ENCODE data around the gene RHBDF1.
A peak's percentile ranks its signal among the peaks of the same experiment; 100 is the strongest.

RHBDF1 gene

DNA sequence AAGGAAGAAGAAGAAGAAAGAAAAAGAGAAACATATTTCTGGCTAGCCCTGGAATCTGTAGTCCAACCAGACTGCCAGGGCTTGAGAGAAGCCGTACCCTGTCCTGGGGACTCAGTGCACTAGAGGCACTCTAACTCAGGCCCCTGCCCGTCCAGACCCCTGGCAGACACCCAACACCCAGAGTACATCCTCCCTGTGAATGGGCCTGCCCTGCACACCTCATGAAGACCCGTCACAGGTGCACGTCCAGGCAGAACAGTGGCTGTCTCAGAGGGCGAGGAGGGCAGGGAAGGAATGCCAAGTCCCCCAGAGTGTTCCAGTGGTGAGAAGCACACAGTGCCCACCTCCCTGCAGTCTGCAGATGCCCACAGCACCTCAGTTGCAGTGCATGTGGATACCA lies 28.6 kb upstream of the RHBDF1 start:
- TF ChIP-seq CTCF (IDR thresholded peaks at IDR 0.05) = no peak
- Histone ChIP-seq H3K36me3 (no peaks in the 10 kb centered on the region), H3K4me3 (ENCODE audit: low read depth in 1 of 2, low read length in 1 of 2) (no peak overlapping the region), H3K9me3 (no peaks in the 10 kb centered on the region), H3K4me1 (ENCODE audit: control insufficient read depth in 1 of 2, insufficient read depth in 1 of 2, low read depth in 1 of 2, low read length in 1 of 2) (no peaks in the 10 kb centered on the region), H3K27ac (no peak overlapping the region), H3K27me3 (no peaks in the 10 kb centered on the region)

- Histone ChIP-seq H3K27ac (no peak overlapping the region), H3K9me3 (no peaks in the 10 kb centered on the region), H3K4me1 (ENCODE audit: control insufficient read depth in 1 of 2, insufficient read depth in 1 of 2, low read depth in 1 of 2, low read length in 1 of 2) (no peaks in the 10 kb centered on the region), H3K36me3 (no peaks in the 10 kb centered on the region), H3K4me3 (ENCODE audit: low read depth in 1 of 2, low read length in 1 of 2) (no peak overlapping the region), H3K27me3 (no peaks in the 10 kb centered on the region)
- TF ChIP-seq CTCF (IDR thresholded peaks at IDR 0.05) = no peak
Measured at GRCh38 chr16:97822-98221, 25.4 kb upstream of the RHBDF1 start.

GRCh38 chr16:96935-97381 lies 24.5 kb upstream of the RHBDF1 start:
- no peak overlapping the region for H3K4me3 ChIP-seq (ENCODE audit: low read depth in 1 of 2, low read length in 1 of 2)
- no peaks in the 10 kb centered on the region for H3K4me1 ChIP-seq (ENCODE audit: control insufficient read depth in 1 of 2, insufficient read depth in 1 of 2, low read depth in 1 of 2, low read length in 1 of 2)
- H3K27ac ChIP-seq = no peak overlapping the region
- no peaks in the 10 kb centered on the region for H3K9me3 ChIP-seq
- peak; percentile 96 for TF ChIP-seq CTCF (IDR thresholded peaks at IDR 0.05)
- no peaks in the 10 kb centered on the region for H3K36me3 ChIP-seq
- H3K27me3 ChIP-seq = no peaks in the 10 kb centered on the region

DNA sequence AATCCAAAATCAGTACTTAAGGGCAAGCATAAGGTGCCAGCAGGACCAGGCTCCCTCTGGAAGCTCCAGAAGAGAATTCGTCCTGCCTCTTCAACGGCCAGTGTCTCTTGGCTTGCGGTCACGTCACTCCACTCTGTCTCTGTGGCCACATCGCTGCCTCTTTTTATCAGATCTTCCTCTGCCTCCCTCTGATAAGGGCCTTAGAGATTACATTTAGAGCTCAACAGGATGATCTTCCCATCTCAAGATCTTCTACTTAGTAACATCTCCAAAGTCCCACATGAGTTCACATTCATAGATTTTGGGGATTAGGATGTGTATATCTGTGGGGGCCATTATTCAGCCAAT lies 22.5 kb upstream of the RHBDF1 start:
- no peaks in the 10 kb centered on the region for H3K9me3 ChIP-seq
- no peaks in the 10 kb centered on the region for H3K4me1 ChIP-seq (ENCODE audit: control insufficient read depth in 1 of 2, insufficient read depth in 1 of 2, low read depth in 1 of 2, low read length in 1 of 2)
- no peak for TF ChIP-seq CTCF (IDR thresholded peaks at IDR 0.05)
- no peak overlapping the region for H3K4me3 ChIP-seq (ENCODE audit: low read depth in 1 of 2, low read length in 1 of 2)
- H3K27ac ChIP-seq = no peak overlapping the region
- H3K36me3 ChIP-seq = peaks cover 7% of the 10 kb centered on the region
- no peaks in the 10 kb centered on the region for H3K27me3 ChIP-seq

DNA sequence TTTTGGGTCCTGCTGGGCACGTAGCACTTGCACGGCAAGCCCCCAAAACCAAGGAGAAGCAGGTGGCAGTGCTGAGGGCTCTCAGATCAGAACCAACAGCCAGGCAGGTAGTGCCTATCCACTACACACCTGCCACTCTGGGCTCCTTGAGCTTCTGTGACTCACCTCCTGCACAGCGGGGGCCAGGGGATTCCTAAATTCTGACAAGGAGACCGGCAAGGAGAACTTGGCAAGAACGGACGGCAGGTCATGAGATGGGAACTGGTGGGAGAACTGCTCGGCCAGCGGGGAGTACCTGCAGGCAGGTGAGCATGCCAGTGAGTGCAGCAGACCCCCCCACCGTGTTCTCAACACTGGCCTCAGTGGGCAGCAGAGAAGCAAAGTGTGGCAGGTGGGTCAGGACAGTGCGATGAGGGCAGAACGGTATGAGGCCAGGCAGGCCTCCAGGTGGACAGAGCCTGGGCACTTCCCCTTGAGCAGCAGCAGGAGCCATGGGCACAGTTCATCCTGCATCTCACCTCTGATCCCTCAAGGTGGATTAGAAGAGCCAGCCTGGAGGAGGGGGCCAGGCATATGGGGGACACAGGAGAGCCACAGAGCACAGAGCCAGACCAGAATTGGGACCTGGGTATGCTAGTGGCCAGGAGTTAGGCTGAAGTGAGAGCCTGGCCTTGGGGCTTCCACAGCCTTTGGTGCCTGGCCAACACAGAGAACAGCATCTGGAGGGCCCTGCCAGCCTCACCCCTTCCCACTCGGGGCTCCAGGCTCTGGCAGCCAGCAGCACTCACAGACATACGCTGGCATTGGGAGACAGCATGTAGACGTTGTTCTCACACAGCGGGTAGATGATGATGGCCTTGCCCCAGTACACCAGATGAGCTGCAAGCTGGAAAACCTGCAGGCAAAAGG lies 20.3 kb upstream of the RHBDF1 start:
- H3K4me3 ChIP-seq (ENCODE audit: low read depth in 1 of 2, low read length in 1 of 2) = no peak overlapping the region
- H3K9me3 ChIP-seq = no peaks in the 10 kb centered on the region
- no peak overlapping the region for H3K27ac ChIP-seq
- H3K27me3 ChIP-seq = no peaks in the 10 kb centered on the region
- H3K4me1 ChIP-seq (ENCODE audit: control insufficient read depth in 1 of 2, insufficient read depth in 1 of 2, low read depth in 1 of 2, low read length in 1 of 2) = no peaks in the 10 kb centered on the region
- no peak for TF ChIP-seq CTCF (IDR thresholded peaks at IDR 0.05)
- H3K36me3 ChIP-seq = peaks cover 26% of the 10 kb centered on the region

All from neutrophil (primary cell).